ENCODE measurements around the gene CAMK2B.

- TF ChIP-seq CTCF (conservative IDR thresholded peaks at IDR 0.05; ENCODE audit: low read length) = no peak
- TF ChIP-seq EZH2phosphoT487 (IDR thresholded peaks at IDR 0.05; ENCODE audit: borderline replicate concordance) = no peak
Measured at GRCh38 chr7:44185729-44186128, 139.7 kb downstream of the CAMK2B start.

Data from Loucy (cell line).